A673 (cell line): Measurements from ENCODE around the gene COA7.

Experiments
- EZH2 ChIP-seq: fragments of 200-600 bp; sonication (generic); IDR thresholded peaks from 2 replicates; pipeline ENCODE4 v1.6.1; 2017; ENCODE audit warnings: borderline replicate concordance, low read depth, mild to moderate bottlenecking, mixed read lengths, antibody characterized with exemption, low read length; ENCODE audit not compliant: poor library complexity, severe bottlenecking
- TF ChIP-seq, protein P1 (sequence below): fragments of 300-800, 200-600 bp; sonication (generic); conservative IDR thresholded peaks from 2 replicates; pipeline ENCODE4 v1.5.1; 2017; ENCODE audit warnings: low read depth, mild to moderate bottlenecking, antibody characterized with exemption, low read length, moderate library complexity, mixed read lengths

GRCh38 chr1:52673513-52673912, 24.6 kb downstream of the COA7 start:
- TF ChIP-seq, protein P1, sequence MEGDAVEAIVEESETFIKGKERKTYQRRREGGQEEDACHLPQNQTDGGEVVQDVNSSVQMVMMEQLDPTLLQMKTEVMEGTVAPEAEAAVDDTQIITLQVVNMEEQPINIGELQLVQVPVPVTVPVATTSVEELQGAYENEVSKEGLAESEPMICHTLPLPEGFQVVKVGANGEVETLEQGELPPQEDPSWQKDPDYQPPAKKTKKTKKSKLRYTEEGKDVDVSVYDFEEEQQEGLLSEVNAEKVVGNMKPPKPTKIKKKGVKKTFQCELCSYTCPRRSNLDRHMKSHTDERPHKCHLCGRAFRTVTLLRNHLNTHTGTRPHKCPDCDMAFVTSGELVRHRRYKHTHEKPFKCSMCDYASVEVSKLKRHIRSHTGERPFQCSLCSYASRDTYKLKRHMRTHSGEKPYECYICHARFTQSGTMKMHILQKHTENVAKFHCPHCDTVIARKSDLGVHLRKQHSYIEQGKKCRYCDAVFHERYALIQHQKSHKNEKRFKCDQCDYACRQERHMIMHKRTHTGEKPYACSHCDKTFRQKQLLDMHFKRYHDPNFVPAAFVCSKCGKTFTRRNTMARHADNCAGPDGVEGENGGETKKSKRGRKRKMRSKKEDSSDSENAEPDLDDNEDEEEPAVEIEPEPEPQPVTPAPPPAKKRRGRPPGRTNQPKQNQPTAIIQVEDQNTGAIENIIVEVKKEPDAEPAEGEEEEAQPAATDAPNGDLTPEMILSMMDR = no peak
- TF ChIP-seq EZH2 = no peak
